NCI-H774 (cell line): Measurements from ENCODE around the gene H1-8.

Experiments used
- DNase-seq: peaks from one replicate; lab custom pipeline; 2025; lab: John Stamatoyannopoulos, UW

The H1-8 gene

DNA sequence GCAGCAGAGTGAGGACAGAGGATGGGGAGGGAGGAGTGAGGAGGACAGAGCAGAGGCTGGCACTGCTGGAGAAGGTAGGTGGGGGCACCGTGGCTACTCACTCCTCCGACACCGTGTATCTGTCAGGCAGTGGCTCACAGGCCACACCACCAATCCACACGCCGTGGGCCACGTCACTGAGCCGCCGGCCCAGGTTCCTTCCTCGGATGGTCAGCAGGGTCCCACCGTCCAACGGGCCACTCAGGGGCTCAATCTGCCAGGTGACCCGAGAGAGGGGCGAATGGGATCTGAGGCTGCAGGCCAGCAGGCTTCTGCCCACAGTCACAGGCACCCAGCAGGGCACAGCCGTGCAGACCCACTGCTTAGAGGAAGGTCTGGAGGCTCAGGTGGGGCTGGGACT is 30.5 kb downstream of the H1-8 start:
- DNase-seq: no peak

DNA sequence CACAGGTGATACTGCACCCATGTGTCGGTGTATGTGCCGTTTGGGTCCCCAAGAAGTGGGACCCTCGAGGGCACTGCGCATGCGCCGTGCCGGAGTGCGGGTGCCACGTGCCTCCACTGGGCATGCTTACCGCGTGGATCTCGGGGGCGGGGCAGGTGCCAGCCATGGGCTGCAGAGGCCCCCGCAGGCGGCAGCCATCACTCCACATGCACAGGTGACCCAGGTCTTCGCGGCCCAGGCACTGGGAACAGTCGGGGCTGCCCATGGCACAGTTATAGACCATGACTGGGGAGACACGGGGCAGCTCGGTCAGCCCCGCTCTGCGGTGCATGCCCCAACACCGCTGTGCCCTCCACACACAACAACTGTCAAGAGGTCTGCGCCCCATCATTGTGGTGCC is 31.2 kb downstream of the H1-8 start:
- no peak for DNase-seq

- no peak for DNase-seq
These were observed 32.4 kb downstream of the H1-8 start for GRCh38 chr3:129575233-129575996.

DNA sequence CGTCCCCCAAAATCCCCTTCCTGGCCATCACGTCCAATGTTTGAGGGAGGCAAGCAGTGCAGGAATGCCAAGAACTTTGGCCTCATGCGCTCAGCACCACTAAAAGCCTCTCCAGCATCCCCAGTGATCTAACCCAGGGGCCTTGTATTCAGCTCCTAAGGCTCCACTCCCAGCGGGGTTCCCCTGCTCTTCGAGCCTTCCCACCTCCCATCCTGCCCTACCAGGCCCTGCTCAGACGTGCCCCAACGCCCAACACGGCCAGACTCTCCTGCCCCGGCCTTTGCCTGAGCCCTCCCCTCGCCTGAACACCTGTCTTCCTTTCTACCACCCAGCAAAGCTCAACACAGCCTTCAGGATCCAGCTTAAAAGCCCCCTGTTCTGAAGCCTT is 33.0 kb downstream of the H1-8 start:
- no peak for DNase-seq

DNA sequence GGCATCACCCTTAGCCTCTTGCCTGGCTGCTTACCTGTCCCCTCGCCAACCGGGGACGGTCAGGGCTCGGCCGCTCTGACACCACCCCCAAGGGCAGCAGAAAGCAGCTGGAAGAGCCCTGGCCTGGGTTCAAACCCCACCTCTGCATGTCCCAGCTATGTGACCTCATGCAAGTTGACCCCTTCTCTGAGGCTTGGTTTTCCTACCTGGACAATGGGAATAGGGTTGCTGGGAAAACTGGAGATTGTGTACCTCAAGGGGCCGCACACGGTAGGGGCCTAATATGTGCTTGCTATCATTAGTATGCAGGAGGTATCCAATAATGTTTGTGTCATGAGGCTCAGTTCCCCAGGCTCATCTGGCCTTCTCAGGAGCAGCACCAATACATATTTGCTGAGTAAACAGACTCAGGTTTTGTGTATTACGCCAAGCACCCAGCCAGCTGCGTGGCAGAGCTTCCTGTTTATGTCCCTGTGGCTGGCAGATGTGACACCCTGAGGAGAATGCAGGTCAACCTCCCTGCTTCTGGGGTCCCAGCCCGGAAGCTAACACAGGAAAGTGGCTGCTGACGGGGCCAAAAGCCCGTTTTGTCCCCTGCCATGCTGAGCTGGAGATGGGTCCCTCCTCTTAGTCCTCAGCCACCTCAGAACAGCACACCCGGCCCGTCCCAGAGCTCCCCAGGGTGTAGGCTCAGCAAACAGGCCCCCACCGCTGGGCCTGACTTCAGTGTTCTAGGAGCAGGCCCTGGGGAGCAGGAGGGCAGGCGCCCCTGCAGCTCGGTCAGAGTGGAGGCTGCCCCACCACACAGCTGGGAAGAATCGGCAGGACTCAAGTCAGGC is 33.8 kb downstream of the H1-8 start:
- peak; percentile 70 for DNase-seq

- no peak for DNase-seq
These were observed 34.4 kb downstream of the H1-8 start for GRCh38 chr3:129577366-129577765.

DNA sequence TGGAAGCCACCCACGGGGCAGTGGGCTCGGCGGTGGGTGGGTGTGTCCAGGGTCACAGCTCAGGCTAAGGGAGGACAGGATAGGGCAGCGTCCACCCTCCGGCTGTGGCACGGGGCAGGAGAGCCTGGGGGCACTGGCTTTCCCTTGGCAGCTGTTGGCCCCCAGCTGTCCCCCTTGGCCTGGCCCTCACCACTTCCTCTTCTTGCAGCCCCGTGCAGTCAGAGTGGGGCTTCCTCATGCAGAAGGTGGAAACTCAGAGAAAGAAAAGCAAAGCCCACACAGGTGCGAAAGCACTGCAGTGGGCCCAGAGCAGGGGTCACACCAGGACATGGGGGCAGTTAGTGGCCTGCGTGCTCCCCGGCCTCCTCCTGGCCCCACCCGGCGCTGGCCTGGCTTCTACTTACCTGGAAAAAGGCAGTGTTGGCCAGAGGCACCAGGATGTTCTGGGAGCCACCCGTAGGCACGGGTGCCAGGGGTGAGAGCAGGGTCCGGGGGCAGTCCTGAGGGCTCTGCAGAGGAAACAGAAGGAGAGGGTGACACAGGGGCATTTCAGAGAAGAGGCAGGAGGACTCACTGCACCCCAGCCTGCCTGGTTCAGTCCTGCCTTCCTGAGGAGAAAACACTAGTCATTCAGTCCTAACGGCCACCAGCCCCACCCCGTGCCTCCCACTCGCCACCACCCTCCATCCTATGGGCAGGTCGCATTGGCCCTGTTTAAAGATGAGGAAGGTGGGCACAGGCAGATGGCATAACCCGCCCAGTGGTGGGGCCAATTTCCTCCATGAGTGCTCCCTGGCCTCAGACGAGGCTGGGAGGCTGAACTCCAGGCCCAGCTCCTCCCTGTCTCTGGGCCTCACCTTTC is 35.2 kb downstream of the H1-8 start:
- no peak for DNase-seq

GRCh38 chr3:129579991-129580390 is 37.0 kb downstream of the H1-8 start:
- no peak for DNase-seq

GRCh38 chr3:129581623-129582022 is 38.6 kb downstream of the H1-8 start:
- DNase-seq: no peak

- DNase-seq: no peak
These were observed 39.8 kb downstream of the H1-8 start for GRCh38 chr3:129582799-129583198.

DNA sequence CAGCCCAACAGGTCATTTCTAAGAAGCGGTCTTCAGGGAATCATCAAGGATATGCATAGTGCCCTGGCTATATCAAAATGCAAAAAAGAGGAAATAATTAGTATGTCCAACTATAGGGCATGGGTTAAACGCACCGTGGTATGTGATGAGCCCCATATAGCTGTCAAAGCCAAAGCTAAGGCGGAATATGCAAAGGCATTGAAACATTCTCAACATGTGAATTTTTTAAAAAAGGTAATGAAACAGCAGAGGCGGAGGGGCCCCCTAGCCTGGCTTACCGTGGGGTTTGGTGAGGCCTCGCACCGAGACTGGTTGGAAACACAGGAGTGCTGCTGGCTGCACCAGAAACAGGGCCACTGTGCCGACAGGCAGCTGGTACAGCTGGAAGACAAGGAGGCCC is 40.3 kb downstream of the H1-8 start:
- no peak for DNase-seq

- DNase-seq: no peak
These were observed 41.7 kb downstream of the H1-8 start for GRCh38 chr3:129584631-129585030.

DNA sequence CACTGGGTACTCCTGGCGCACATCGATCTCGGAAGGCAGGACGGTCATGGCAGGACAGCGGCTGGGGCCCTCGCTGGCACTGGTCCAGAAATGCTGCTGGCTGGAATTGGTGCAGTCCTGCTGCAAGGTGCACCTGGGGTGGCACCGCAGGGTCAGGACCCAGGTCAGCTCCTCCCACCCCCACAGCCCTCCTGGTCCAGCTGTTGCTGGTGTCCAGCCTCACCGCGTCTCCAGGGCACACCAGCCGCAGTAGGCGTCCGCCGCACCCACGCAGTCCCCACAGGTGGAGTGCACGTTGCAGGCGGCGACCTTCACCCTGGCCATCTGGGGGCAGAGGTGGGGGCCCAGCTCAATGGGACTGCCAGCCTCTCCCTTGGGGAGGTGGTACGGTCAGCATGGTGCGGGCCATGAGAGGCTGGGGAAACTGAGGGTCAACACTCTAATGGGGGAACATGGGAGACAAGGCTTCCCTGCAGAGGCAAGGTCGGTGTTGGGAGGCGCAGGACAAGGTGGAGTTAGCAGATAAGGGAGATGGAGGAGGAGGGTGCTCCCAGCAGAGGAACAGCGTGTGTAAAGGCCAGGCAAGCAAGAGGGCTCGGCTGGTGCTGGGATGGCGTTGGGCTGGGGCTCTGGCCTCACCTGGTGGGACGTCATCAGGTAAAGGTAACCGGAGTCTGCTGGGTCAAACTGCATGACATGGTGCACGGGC is 43.1 kb downstream of the H1-8 start:
- no peak for DNase-seq

DNA sequence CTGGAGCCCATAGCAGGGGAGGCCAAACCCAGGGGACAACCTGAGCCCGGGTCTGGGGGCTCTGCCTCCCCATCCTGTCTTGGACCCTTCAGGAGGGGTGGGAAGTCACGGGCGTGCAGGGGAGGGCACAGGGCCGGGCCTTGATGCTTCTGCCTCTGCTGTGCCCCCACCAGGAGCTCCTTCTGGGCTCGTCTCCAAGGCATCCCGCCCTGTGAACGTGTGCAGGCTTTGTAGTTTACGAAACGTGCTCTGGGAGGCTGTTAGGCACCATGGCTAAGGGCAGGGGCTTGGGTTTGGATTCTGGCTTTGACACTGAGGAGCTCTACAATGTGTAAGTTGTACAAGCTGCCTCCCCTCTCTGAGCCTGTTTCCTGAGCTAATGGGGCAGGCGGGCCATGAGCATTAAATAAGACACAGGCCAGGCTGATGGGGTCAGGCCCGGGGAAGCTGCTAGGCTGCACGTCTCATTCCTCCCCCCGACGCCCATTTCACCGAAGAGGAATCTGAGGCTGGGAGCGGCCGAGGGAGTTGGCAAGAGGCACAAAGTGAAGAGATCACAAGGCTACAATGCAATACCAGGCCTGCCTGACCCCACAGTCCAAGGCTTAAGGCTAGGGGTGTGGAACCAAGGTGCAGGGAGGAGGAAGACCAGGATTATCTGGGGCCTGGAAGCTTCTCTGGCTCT is 43.9 kb downstream of the H1-8 start:
- no peak for DNase-seq

GRCh38 chr3:129587566-129588210 is 44.7 kb downstream of the H1-8 start:
- DNase-seq: no peak

DNA sequence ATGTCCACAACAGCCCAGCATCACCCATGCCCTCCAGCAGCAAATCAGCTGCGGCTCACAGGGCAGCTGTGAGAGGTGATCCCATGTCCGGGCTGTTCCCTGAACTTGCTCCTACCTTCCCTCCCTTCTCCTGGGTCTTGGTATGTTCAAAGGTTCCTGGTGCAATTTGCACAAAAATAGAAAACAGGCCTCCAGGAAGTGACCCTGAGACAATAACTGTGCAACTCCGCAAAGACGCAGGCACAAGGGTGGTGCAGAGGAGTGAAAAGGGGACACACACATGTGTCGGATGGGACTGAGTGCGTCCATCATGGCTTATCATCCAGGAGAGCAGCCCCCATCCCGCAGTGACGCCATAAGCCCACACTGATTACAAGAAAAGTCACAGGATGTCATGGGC is 47.2 kb downstream of the H1-8 start:
- DNase-seq: no peak

GRCh38 chr3:129591932-129592331 is 49.0 kb downstream of the H1-8 start:
- no peak for DNase-seq

DNA sequence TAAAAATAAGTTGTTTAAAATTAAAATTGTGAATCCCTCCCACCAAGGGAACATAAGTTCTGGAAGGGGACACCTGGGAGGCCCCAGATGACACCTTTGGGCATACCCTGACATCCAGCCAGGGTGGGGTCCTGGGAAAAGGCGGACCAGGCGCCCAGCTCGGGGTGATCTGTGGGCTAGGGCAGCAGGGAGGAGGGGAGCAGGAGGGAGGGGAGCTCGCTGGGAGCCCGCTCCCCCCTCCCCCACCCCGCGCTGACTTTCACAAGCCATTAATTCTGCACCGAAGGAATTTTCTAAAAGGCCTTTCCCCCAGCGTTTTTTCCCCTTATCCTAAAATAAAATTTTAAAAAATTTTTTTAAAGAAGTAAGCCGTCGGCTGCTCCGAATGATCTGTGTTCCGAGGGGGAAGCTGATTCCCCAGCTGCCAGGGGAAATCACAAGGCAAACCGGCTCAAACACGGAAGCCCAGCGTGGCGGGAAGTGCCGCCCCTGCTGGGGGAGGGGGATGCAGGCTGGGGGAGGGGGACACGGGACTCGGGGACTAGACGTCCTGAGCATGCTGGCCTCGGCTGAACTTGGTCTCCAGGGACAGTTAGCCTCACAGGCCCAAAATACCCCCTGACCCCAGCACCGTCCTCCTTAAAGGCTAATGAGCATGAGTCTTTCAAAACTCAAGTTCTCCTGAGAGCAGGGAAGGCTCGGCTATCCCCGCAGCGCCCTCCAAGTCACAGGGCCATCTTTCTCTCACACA is 49.6 kb downstream of the H1-8 start:
- DNase-seq: no peak

- DNase-seq: no peak
These were observed 50.2 kb downstream of the H1-8 start for GRCh38 chr3:129593230-129593594.
